NCI-H146 treated with DMSO at 0.1 percent for 48 hours (cell line): ENCODE data around the gene ZNF287.

ENCODE experiments used
- DNase-seq: peaks from one replicate; lab custom pipeline; 2025; ENCODE audit not compliant: unreplicated experiment; lab: John Stamatoyannopoulos, UW

ZNF287 gene

DNA sequence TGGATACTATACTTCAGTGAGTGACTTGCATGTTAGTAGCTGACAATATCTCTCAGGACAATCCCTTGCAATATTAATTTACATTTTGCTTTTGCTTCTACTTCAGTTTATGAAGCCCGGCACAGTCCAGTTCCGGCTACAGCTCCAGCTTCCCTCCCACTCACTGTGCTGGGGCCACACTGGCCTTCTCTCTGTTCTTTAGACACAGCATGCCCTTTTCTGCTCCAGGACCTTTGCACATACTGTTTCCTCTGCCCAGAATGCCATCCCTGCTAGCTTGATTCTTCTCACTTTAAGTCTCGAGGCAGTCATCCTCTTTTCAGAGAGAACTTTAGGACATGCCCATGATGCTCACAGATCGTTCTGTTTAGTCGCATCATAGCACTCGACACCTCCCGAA, 51.5 kb downstream of the ZNF287 start:
- DNase-seq, result no peak

GRCh38 chr17:16516594-16517051, 52.4 kb downstream of the ZNF287 start:
- peak; percentile 39 for DNase-seq

DNA sequence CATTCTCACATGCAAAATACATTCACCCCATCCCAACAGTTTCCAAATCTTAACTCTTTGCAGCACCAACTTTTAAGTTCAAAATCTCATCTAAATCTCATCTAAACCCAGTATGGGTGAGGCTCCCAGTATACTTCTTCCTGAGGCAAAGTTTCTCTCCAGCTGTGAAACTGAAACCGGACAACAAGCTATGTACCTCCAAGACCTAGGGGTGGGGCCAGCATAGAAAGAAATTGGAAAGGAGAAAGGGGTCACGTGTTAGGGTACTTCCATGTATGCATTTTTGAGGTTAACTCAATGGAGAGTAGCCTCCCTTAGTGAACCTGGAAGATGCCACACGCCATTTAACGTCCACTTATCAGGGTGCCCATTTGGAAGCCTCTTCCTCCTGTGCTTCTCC, 53.1 kb downstream of the ZNF287 start:
- no peak for DNase-seq

GRCh38 chr17:16513873-16514272, 55.1 kb downstream of the ZNF287 start:
- no peak for DNase-seq

- DNase-seq, result peak; percentile 85
These were observed 57.0 kb downstream of the ZNF287 start for GRCh38 chr17:16512011-16512410.

DNA sequence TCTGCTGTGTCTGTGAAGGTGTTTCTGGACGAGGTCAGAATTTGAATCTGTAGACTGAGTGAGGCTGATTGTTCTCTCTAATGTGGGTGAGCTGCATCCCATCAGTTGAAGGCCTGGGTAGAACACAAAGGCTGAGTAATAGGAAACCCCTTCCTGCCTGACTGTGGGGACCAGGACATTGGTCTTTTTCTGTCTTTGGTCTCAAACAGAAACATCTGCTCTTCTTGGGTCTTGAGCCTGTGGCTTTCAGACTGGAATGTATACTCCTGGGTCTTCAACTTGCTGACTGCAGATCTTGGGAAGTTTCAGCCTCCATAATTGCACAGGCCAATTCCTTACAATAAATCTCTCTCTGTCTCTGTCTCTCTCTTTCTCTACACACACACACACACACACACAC, 57.4 kb downstream of the ZNF287 start:
- DNase-seq, result peak; percentile 17

DNA sequence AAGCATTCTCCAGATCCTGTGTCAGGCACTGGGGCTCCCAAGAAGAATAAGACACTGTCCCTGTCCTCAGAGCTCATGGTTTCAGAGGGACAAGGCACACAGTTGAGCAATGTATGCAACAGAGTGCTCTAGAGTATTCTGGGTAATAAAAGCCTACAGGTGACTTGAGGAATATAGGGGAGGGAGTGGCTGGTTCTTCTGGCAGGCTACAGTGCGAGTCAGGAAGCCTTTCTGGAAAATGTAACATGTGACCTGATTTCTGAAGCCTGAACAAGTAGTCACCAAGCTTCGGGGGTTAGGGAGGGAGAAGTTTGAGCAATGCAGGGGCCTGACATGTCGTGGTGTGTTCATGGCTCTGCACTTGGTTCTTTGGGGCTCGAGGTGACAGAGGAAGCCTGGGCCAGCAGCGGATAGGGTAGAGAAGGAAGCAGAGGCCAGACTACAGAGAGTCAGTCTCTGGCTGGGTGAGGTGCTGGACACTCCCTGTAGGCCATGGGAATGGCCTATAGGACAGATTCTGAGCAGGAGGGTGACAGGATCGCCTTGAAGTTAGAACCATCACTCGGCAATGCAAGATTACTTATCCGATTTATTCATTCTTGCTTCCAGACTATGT, 61.0 kb downstream of the ZNF287 start:
- DNase-seq, result no peak

- no peak for DNase-seq
These were observed 62.8 kb downstream of the ZNF287 start for GRCh38 chr17:16506188-16506587.

DNA sequence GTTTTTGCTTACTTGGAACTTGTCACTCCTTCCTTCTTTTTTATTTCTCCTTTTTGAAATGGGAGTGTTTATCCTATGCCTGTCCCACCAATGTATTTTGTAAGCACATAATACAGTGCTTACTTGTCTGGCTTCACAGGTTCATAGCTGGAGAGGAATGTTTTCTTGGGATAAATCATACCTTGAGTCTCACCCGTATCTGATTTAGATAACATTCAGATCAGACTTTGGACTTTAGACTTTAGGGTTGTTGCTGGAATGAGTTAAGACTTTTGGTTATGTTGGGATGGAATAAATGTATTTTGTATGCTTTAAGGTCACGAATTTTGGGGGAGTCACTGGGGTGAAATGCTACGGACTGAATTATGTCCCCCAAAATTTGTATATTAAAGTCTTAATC, 64.0 kb downstream of the ZNF287 start:
- DNase-seq, result no peak
